HepG2 (cell line): Measurements from ENCODE around the gene TNFRSF18. TPM values are rescaled to one million over a fixed set of nuclear protein-coding genes. Genes with fewer than 3 reads are reported as not detected.

ENCODE experiments used
- HOXA7 ChIP-seq: sonication (generic); formaldehyde crosslinking; IDR thresholded peaks from 2 replicates; pipeline ENCODE4 v1.8.1; 2022; ENCODE audit warnings: mild to moderate bottlenecking, missing genetic modification reagents, moderate library complexity
- KDM2A ChIP-seq: sonication (generic); formaldehyde crosslinking; IDR thresholded peaks from 2 replicates; pipeline ENCODE4 v1.4.0; 2020; ENCODE audit warnings: low read depth, missing genetic modification reagents, borderline replicate concordance
- NFAT5 ChIP-seq: sonication (generic); formaldehyde crosslinking; IDR thresholded peaks from 2 replicates; pipeline ENCODE4 v1.4.0; 2020; ENCODE audit warnings: missing genetic modification reagents
- PCBP1 ChIP-seq: fragments of 200-400 bp; formaldehyde crosslinking; IDR thresholded peaks from 2 replicates; pipeline ENCODE4 v1.6.1; 2017; ENCODE audit warnings: mild to moderate bottlenecking, low read depth, low read length, borderline replicate concordance
- SUZ12 ChIP-seq: fragments of 150-350 bp; IDR thresholded peaks from 2 replicates; pipeline ENCODE4 v1.6.1; 2014; ENCODE audit warnings: low read depth, low read length
- ZFP1 ChIP-seq: IDR thresholded peaks from 2 replicates; pipeline ENCODE4 v1.6.1; 2016
- ZNF138 ChIP-seq: sonication (generic); formaldehyde crosslinking; IDR thresholded peaks from 2 replicates; pipeline ENCODE4 v1.5.0; 2020; ENCODE audit warnings: mild to moderate bottlenecking, low read depth, missing genetic modification reagents
- ZNF597 ChIP-seq: sonication (generic); formaldehyde crosslinking; IDR thresholded peaks from 2 replicates; pipeline ENCODE4 v1.5.0; 2020; ENCODE audit warnings: missing genetic modification reagents
- ZNF724P ChIP-seq: sonication (generic); formaldehyde crosslinking; IDR thresholded peaks from 2 replicates; pipeline ENCODE4 v1.8.0; 2022; ENCODE audit warnings: missing genetic modification reagents, borderline replicate concordance
- ZZZ3 ChIP-seq: sonication (generic); formaldehyde crosslinking; IDR thresholded peaks from 2 replicates; pipeline ENCODE4 v1.4.0; 2020; ENCODE audit warnings: missing genetic modification reagents, mild to moderate bottlenecking, borderline replicate concordance
- polyA plus RNA-seq, 8 experiments: library from polyadenylated mRNA; depleted of rRNA in 3 of 8; stranded (reverse) in 7 of 8; unstranded in 1 of 8; fragments of >200 nt; fragmentation: Illumina TruSeq in 4 of 8; extraction: Trizol in 4 of 8; gene quantifications; 2 replicates each; pipeline versions ENCODE4 v1.2.1 to v1.2.3, GENCODE V29; 2011 to 2016; ENCODE audit warnings: low read depth in 4 of 8, missing spikeins in 1 of 8, mixed read lengths in 1 of 8; ENCODE audit not compliant: insufficient read depth in 1 of 8
- total RNA-seq, 5 experiments: library from RNA; depleted of rRNA; stranded (reverse); fragments of >200 nt; fragmentation: Illumina TruSeq; extraction: Trizol; gene quantifications; 2 replicates each; pipeline ENCODE4 v1.2.3, GENCODE V29; 2016; ENCODE audit warnings: low read depth in 1 of 5
- TF ChIP-seq, protein P1 (sequence below): IDR thresholded peaks from 2 replicates; pipeline ENCODE4 v1.4.0; 2020; ENCODE audit warnings: mild to moderate bottlenecking, missing genetic modification reagents
- TF ChIP-seq, protein P2 (sequence below): sonication (generic); formaldehyde crosslinking; IDR thresholded peaks from 2 replicates; pipeline ENCODE4 v1.4.0; 2020; ENCODE audit warnings: mild to moderate bottlenecking, missing genetic modification reagents
- TF ChIP-seq, protein P3 (sequence below): sonication (generic); formaldehyde crosslinking; IDR thresholded peaks from 2 replicates; pipeline ENCODE4 v1.5.1; 2020; ENCODE audit warnings: missing genetic modification reagents, mild to moderate bottlenecking, borderline replicate concordance

The TNFRSF18 gene
- total and polyA plus RNA-seq, 2 of the 13 experiments (the other 11 are each of a cell fraction or from before 2014, with no cell fraction given): not detected

- TF ChIP-seq, protein P1, sequence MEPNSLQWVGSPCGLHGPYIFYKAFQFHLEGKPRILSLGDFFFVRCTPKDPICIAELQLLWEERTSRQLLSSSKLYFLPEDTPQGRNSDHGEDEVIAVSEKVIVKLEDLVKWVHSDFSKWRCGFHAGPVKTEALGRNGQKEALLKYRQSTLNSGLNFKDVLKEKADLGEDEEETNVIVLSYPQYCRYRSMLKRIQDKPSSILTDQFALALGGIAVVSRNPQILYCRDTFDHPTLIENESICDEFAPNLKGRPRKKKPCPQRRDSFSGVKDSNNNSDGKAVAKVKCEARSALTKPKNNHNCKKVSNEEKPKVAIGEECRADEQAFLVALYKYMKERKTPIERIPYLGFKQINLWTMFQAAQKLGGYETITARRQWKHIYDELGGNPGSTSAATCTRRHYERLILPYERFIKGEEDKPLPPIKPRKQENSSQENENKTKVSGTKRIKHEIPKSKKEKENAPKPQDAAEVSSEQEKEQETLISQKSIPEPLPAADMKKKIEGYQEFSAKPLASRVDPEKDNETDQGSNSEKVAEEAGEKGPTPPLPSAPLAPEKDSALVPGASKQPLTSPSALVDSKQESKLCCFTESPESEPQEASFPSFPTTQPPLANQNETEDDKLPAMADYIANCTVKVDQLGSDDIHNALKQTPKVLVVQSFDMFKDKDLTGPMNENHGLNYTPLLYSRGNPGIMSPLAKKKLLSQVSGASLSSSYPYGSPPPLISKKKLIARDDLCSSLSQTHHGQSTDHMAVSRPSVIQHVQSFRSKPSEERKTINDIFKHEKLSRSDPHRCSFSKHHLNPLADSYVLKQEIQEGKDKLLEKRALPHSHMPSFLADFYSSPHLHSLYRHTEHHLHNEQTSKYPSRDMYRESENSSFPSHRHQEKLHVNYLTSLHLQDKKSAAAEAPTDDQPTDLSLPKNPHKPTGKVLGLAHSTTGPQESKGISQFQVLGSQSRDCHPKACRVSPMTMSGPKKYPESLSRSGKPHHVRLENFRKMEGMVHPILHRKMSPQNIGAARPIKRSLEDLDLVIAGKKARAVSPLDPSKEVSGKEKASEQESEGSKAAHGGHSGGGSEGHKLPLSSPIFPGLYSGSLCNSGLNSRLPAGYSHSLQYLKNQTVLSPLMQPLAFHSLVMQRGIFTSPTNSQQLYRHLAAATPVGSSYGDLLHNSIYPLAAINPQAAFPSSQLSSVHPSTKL (CRISPR knock-in tag): no peak
- TF ChIP-seq KDM2A (CRISPR knock-in tag) (no peak), HOXA7 (CRISPR knock-in tag) (no peak), ZNF138 (CRISPR knock-in tag) (no peak), SUZ12 (no peak), ZNF597 (no peak), ZFP1 (CRISPR knock-in tag) (no peak), ZZZ3 (no peak), PCBP1 (no peak), ZNF724P (no peak), NFAT5 (no peak)
- TF ChIP-seq, protein P2, sequence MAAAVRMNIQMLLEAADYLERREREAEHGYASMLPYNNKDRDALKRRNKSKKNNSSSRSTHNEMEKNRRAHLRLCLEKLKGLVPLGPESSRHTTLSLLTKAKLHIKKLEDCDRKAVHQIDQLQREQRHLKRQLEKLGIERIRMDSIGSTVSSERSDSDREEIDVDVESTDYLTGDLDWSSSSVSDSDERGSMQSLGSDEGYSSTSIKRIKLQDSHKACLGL: no peak
- TF ChIP-seq, protein P3, sequence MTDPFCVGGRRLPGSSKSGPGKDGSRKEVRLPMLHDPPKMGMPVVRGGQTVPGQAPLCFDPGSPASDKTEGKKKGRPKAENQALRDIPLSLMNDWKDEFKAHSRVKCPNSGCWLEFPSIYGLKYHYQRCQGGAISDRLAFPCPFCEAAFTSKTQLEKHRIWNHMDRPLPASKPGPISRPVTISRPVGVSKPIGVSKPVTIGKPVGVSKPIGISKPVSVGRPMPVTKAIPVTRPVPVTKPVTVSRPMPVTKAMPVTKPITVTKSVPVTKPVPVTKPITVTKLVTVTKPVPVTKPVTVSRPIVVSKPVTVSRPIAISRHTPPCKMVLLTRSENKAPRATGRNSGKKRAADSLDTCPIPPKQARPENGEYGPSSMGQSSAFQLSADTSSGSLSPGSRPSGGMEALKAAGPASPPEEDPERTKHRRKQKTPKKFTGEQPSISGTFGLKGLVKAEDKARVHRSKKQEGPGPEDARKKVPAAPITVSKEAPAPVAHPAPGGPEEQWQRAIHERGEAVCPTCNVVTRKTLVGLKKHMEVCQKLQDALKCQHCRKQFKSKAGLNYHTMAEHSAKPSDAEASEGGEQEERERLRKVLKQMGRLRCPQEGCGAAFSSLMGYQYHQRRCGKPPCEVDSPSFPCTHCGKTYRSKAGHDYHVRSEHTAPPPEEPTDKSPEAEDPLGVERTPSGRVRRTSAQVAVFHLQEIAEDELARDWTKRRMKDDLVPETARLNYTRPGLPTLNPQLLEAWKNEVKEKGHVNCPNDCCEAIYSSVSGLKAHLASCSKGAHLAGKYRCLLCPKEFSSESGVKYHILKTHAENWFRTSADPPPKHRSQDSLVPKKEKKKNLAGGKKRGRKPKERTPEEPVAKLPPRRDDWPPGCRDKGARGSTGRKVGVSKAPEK (CRISPR knock-in tag): no peak
These were observed 24.4 kb upstream of the TNFRSF18 start (continued) for GRCh38 chr1:1230656-1231399.
